Measurements from ENCODE around the gene AKAP6.

AKAP6 gene, protein sequence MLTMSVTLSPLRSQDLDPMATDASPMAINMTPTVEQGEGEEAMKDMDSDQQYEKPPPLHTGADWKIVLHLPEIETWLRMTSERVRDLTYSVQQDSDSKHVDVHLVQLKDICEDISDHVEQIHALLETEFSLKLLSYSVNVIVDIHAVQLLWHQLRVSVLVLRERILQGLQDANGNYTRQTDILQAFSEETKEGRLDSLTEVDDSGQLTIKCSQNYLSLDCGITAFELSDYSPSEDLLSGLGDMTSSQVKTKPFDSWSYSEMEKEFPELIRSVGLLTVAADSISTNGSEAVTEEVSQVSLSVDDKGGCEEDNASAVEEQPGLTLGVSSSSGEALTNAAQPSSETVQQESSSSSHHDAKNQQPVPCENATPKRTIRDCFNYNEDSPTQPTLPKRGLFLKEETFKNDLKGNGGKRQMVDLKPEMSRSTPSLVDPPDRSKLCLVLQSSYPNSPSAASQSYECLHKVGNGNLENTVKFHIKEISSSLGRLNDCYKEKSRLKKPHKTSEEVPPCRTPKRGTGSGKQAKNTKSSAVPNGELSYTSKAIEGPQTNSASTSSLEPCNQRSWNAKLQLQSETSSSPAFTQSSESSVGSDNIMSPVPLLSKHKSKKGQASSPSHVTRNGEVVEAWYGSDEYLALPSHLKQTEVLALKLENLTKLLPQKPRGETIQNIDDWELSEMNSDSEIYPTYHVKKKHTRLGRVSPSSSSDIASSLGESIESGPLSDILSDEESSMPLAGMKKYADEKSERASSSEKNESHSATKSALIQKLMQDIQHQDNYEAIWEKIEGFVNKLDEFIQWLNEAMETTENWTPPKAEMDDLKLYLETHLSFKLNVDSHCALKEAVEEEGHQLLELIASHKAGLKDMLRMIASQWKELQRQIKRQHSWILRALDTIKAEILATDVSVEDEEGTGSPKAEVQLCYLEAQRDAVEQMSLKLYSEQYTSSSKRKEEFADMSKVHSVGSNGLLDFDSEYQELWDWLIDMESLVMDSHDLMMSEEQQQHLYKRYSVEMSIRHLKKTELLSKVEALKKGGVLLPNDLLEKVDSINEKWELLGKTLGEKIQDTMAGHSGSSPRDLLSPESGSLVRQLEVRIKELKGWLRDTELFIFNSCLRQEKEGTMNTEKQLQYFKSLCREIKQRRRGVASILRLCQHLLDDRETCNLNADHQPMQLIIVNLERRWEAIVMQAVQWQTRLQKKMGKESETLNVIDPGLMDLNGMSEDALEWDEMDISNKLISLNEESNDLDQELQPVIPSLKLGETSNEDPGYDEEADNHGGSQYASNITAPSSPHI (N-terminal part only)

DNA sequence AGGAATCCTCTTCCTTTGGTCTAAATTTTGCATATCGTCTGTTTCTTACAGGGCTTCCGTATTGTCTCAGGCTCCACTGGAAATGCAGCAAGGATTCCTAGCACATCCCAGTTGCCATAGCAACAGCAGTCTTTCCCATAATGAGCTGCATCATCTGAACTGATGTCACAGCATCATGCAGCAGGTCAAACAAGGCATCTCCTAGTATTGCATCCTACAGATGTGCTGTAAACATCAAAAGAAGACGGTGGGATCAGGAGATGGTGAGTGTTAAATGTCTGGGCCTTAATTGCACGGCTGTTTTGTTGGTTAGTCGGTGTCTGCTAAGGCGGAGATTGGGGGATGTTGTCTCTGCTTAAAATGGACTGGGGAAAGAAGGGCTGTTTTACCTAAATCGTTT is at the start of gene AKAP6:
Gene AKAP6 (plus strand): TSS at position 153 of the 400 bp plus-strand sequence. CDS start 104,196 bp downstream, outside the sequence.
- no peak for DNase-seq

DNA sequence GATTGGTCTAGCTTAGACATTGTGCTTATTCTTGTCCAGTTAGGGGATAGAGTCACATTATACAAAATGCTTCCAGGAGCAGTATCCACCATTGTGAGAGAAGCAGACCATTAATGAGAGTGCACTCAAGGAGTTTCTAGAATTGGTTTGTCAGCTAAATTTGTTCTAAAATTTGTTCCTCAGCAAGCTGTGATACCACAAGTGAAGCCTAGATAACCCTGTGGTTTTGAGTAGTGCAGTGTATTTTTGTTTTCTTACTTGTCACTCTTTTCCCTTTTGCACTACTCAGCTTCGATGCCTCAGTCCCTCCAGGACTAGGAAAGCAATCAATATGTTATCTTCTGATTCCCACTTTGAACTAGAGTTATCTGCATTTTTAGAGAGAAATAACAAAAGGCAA is 42.5 kb upstream of the AKAP6 start:
- DNase-seq, result no peak

DNA sequence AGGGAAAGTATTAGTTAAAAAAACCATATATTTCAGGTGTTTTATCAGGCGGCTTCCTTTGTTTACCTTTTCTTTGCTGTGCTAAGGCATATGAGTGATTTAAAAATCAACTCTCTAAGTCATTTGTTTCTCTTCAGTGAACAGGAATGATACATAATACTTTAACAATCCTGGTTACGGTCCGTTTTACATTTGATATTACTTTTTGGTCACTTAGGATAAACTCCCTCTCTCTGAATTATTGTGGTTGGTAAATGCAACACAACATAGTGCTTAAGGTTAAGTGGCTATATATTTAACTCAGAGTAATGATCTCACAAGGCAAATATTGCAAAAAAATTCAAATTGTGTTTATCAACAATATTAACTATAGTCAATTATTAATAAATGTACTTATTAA is 32.7 kb upstream of the AKAP6 start:
- no peak for DNase-seq

DNA sequence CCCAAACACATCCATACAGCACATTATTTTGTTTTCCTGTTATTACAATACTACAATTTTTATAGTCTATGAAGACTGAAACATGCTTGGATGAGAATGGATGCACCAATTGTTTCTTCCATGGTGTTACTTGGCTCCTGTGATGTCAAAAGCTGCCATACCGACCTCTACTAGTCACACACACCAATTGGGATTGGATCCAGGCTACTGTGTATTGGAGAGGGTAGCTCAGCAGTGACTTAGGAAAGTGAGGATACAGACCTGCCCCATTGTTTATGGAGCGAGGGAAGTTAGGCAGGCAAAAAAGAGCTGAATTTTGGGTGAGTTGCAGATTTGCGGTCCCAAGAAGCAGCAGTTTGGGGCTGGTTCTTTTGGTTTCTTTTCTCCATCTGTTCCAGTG is 30.8 kb upstream of the AKAP6 start:
- DNase-seq, result no peak

DNA sequence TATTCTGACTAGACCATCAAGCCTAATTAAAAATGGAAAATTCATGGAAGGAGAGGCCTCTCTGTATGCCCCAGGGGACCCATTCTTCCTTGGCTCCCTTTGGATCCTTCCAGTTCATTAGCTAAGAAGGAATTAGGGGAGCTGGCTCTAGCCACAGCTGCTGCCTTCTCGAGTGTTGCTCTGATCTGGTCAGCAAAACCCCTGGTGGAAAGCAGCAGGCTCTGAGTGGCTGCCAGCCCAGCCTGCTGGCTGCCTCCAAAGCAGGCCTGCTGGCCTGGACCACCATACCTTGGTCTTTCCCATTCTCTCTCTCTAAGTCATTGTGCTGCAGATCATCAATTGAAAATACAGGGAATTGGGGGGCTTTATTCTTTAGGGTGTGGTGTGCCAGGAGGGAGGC is 29.0 kb upstream of the AKAP6 start:
- no peak for DNase-seq

DNA sequence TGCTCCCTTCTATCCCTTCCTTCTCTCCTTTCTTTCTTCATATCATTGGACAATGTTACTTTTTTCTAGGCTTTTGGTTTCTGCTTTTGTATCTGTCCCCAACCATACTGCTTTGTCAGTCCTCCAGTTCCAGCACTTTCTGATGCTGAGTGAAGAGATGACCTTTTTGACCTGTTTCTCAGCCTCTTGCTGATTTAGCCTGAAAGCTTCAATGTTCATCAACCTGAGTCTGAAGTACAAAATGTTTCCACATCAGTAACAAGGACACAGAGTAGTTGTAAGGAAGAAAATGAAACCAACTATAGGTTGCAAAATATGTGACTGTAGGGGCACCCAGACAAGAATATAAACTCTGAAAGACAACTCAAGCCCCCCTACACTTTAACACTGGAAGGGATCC is 25.2 kb upstream of the AKAP6 start:
- no peak for DNase-seq

DNA sequence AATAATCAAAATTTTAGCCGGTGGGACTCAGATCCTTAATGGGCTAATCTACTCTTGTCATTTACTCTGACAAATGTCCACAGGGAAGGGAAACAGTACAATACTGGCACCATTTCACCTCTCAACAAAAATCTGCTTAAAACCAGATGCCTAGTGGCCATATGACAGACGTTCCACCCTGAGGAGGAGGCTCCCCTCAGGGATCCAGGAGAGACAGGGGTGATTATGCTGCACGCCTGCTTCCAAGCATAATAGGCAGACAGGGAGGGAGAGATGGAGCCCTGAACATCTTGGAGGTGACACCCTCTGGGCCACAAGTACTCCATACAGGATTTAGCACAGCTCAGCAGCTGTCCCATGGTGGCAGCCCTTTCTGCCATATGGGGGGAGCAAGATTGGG is 24.8 kb upstream of the AKAP6 start:
- DNase-seq, result no peak

DNA sequence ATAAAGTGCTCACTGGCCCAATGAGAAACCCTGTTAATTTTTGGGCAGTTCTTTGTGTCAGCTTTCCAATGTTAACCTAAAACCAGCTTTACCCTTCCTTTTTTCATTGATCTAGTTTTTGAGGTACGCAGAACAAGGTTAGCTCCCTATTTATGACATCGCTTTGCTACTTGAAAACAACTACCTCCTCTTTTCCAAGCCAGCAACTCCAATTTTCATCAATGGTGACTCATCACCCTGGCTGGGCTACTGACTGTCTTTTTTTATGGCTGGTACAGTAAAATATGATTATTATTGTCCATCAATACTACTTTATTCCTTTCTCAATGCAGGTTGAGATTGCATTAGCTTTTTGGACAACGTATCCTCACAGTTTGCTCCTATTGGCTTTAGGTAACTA is 22.5 kb upstream of the AKAP6 start:
- no peak for DNase-seq

DNA sequence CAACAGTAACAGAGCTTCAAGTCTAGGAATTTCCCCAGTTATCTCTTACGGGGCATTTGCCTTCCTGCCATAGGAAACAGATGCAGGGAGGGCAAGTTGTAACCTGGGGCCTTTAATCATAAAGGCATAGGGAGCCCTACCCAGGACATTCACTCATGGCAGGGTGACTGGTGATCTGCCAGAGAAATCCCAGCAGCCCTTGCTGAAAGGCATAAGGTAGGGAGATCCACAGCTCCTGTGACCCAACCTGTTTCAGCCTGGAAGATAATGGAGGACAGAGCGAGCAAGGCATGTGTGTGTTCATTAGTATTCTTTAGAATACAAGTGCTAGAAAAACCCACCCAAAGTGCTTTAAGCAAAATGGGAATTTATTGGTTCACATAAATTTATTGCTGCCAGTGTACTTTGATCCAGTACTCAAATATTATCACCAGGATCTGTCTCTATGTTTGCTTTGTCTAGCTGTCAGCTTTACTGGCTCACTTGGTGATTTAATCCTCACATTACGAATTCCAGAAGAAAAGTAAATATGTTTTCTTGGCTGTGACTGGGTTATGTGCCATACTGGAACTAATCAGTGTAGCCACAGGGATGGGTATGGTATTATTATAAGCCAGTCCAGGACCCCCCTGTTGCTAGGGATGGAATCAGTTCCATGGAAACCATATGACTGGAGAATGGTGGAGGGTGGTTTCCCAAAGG is 21.1 kb upstream of the AKAP6 start:
- DNase-seq, result no peak

DNA sequence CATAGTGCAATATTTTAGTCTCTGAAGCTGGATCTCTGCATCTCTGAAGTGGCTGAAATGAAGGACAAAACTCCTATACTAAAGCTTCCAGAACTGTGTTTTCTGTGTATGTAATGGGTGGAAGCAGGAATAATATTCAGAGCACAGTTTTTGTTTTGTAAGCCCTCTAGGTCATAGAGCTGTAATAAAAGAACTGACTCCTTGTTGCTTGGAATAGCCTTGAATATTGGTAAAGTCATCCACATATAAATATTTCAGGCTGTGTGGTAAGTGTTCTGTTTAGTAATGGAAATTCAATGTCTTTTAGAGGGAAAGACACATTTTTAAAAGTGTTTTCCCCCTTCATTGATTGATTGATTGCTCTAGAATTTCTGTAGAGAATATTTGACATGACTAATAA is 18.2 kb upstream of the AKAP6 start:
- no peak for DNase-seq

DNA sequence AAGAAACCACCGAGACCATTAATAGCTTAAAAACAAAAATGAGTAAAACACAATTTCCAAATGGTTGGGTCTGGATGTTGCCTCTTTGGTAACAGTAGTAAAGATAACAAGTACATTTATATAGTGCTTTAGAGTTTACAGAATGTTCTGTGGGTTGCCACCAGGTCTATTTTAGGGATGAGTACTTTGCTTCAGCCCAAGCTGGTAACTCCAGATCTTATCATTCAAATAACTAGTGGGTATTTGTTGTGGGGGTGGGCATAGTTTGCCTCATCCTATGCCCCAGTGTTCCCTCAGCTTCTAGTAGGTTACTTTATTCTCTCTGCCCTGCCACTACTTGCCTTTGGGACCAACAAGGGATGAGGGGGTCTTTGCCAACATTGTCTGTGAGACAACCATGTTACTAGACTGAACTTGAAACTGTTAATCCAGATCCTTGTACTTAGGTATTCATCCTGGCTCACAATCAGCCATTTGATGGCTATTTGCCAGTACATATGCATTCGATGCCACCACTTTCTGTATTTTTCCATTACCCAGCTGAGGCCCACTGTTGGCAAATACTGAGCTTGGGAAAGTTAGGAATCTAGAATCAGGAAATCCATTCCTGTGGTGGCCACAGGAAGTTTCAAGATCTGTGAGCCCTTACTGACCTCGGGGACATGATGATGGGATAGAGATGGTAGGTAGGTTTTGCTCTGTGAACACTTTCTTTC is 17.6 kb upstream of the AKAP6 start:
- DNase-seq, result no peak

DNA sequence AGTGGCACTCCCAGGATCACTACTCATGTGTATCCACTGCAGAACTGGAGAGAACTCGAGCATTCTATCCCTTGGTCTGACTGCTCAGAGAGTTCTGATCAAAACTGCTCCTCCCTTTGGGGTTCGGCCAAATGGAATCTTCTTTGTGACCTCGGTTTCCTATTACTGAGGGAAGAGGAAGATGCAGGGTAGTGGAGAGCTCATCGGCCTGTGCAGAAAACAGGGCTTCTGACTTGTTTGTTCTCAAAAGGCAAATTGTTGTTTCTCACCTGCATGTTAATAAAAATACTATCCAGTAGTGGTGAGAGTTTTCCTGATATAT is 17.1 kb upstream of the AKAP6 start:
- no peak for DNase-seq

DNA sequence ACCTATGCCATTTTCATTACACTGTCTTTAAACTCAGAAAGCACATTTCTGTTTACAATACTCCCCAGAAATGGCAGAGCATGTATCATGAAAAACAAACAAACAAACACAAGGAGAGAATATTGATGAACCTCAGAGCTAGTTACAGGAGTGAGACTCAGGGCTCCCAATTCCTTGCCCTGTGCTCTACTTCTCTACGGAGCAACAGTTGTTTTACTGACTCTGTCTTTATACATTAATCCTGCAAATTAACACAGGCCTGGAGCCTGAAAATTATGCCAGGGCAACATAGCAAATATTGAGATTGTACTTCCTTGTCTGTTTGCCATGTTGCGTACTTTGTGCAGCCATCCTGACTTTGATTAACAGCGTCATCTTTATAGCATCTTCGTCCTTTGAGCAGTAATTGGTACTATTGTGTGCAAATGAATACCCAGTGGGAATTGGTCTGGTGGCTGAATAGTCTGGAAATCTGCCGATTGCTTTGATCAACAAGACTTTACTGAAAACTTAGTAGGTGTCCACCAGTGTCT is 15.2 kb upstream of the AKAP6 start:
- DNase-seq, result no peak

DNA sequence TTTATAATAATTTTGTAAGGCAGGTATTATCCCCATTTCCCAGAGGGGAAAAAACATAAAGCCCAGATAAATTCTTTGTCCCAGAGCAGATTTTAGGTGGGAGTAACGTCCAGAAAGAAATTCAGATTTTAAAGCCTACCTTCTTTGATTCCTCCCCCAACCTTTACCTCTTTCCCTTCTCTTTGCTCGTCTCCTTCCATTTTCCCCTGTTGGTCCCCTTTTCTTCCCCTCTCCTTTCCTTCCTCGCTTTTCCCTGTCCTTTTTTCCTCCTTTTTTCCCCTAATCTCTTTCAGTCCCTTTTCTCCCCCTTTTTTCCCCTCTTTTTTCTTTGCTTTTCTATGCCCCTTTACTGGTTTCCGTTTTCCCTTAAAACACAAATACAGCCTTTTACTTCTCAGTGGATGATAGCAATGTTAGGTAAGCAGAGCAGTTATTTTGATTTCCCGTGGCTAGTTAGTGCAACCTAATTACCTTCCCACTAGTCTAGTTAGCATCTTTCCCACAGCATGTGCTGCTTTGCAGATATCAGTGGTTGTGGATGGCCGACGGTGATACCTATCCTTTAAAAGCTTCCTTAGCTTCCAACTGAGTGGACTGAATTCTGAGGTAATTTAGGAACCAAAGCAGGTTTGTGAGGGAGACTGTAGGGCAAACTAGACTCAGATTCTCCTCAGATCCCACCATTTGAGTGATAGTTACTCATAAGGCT is 10.9 kb upstream of the AKAP6 start:
- no peak for DNase-seq

DNA sequence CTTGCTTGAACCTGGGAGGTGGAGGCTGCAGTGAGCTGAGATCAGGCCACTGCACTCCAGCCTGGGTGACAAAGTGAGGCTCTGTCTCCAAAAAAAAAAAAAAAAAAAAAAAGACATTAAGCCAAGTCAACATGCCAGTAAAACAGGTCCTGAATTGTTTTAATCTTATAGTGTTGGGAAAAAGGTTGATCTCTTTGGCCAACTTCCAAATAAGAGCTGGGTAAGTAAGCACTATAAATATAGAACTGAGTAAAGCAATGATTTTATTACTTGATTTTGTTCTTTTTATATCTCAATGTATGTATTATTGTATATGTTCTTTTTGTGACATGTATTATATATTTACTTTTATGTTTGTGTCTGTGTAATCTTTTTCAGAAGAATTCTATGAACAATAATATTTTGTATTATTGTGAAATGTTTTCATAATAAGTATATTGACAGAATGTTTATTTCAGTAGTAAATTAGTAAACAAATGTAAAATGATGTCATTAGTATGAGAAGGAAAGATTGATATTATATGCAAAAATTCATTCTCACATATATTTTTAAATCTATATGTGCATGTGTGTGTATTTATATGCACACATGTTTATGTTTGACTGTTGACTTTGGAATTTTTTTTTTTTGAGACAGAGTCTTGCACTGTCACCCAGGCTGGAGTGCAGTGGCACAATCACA is 9.6 kb upstream of the AKAP6 start:
- no peak for DNase-seq

DNA sequence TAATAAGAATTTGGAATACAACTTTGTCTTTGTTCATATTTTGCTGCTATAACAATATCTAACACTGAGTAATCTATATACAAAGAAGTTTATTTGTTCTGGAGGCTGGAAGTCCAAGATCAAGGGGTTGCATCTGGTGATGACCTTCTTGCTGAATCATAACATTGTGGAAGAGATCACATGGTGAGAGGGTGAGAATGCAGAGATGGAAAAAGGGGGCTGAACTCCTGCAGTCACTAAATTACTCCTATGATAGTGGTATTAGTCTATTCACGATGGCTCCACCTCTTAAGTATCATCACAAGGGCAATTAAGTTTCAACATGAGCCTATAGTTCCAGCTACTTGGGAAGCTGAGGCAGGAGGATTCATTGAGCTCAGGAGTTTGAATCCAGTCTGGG is 4.5 kb upstream of the AKAP6 start:
- no peak for DNase-seq

DNA sequence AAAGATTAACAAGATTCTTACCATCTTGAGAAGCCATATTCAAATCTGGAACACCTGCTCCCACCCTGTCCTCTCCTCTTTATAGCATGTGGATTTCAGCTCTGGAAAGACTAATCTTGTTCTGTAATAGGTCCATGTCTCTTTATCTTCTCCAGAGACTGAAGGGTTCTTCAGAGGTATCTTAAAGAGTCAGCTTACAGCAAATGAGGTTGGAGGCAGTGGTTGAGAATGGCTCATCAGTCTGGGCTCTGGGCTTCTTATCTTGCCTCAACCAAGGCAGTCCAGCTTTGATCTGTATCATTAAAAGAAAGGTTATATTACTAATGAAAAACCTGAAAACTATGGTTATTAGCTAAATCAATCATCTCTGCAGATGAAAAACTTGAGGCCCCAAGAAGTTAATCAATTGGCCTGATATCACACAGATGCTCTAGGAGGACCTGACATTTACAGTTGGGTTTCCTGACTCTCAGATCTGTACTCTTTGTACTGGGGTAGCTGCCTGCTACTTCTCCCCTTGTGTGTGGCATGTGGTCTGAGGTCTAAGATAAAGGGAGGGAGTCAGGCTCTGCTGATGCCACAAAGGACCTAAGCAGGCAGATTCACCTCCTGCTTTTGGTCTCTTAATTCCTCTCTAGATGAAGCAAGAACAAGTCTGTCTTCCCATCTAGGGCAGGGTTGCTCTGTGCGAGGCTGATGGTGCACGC is 1.7 kb upstream of the AKAP6 start:
- no peak for DNase-seq

DNA sequence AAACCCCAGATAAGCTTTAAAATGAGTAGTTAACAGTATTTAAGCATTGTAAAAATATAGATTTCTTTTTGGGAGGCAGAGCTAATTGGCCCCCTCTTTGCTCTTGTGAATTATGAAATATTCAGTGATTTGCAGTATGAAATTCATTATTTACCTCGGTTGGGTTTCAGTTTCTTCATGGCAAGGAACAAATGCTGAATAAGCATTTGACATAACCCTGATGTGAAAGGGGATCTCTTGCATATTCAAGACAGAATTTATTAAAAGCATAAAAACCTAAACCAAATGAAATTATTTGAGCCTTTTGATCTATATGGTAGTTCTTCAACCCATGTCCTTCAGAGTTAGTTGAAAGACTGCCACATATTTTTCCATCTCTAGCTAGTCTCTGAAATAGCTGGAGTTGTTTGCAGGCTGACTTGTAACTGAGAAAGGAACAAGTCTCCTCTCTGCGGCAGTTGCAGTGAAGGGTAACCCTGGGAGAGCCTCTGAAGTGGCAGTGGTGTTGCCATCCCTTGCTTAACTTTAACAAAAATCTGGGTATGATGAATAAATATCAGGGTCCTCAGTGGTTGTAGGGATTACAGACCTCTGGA is 690 bp downstream of the AKAP6 start:
- DNase-seq, result no peak

DNA sequence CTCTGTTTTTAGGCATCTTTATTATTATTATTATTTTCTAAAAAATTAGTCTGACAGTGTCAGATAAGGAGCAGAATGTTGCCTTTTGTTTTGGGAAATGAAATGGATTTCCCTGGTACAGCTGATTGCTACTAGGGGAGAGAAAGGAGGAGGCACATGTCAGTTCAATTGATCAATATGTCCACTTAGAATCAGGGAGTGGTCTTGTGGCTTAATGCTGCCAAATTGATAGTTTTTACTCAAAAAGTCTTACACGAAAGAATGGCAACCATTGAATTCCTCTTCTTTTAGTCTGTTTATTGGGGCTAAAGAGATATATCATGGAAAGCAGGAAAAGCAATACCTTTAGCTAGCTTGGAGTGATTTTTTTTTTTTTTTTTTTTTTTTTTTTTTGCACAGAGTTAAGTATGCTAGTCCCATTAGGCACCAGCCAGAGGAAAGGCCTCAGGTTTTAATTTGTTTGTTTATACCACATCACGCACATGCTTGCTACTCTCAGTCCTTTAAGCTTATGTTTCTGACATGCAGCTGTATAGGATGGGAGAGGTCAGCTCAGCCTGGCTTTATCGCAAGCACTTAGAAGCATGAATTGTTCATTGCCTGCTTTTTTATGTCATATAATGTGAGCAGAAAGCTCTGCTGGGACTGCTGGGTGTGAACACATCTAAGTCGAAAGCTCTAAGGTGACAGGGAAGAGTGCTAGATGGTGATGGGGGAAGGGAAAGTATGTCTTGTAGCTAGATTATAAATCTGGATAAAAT is 1.4 kb downstream of the AKAP6 start:
- no peak for DNase-seq
